IMR-90 (cell line): ENCODE results near the gene BMP7. TPM values are rescaled to one million over a fixed set of nuclear protein-coding genes. Genes with fewer than 3 reads are reported as not detected.

Experiments used
- ATAC-seq: fragments of 200-7000 bp; cut with Tn5 transposase; 2 replicates; pipeline ENCODE4 v1.9.1; 2020; ENCODE audit warnings: low read depth, mild to moderate bottlenecking, moderate library complexity
- BruUV-seq: library from RNA; stranded (reverse); fragments of 400-500 nt; replicated peaks from 2 replicates; lab custom pipeline; 2021; lab: Mats Ljungman, UMichigan
- CTCF ChIA-PET: fragments of 300-600 bp; formaldehyde crosslinking; extraction: SDS; loops from one replicate; lab custom pipeline; 2021; ENCODE audit warnings: antibody characterized with exemption; lab: Yijun Ruan, JAX
- POLR2A ChIA-PET: fragments of 300-600 bp; sonication (Branson Sonifier 250); formaldehyde crosslinking; loops from one replicate; lab custom pipeline; 2022; ENCODE audit warnings: antibody characterized with exemption; ENCODE audit not compliant: unreplicated experiment; lab: Charles Lee
- DNase-seq: peaks from one replicate; pipeline ENCODE4 v3.0.0; 2013
- H2AFZ ChIP-seq: replicated peaks from 2 replicates; pipeline ENCODE3; 2013; ENCODE audit warnings: low read length, mild to moderate bottlenecking; ENCODE audit not compliant: poor library complexity
- H2AK5ac ChIP-seq: 2 replicates; pipeline ENCODE4 v1.6.1; 2013; ENCODE audit warnings: low read depth, low read length, inconsistent platforms
- H2AK9ac ChIP-seq: replicated peaks from 2 replicates; pipeline ENCODE3; 2013; ENCODE audit warnings: mild to moderate bottlenecking, low read depth, low read length, moderate library complexity; ENCODE audit not compliant: poor library complexity
- H2BK120ac ChIP-seq: 2 replicates; pipeline ENCODE4 v1.6.1; 2013; ENCODE audit warnings: low read depth, low read length, inconsistent platforms
- H2BK15ac ChIP-seq: 3 replicates; pipeline ENCODE4 v1.6.1; 2013; ENCODE audit warnings: low read depth, low read length, inconsistent platforms
- H2BK20ac ChIP-seq: 2 replicates; pipeline ENCODE4 v1.6.1; 2013; ENCODE audit warnings: low read depth, mild to moderate bottlenecking, inconsistent platforms, low read length, moderate library complexity
- H2BK5ac ChIP-seq: 2 replicates; pipeline ENCODE4 v1.6.1; 2013; ENCODE audit warnings: mild to moderate bottlenecking, low read depth, low read length, inconsistent platforms; ENCODE audit not compliant: poor library complexity, severe bottlenecking
- H3K14ac ChIP-seq: replicated peaks from 2 replicates; pipeline ENCODE4 v1.6.1; 2013; ENCODE audit warnings: low read depth, low read length, inconsistent platforms
- H3K18ac ChIP-seq: 2 replicates; pipeline ENCODE4 v1.6.1; 2013; ENCODE audit warnings: low read depth, low read length, control low read depth
- H3K23ac ChIP-seq: 2 replicates; pipeline ENCODE4 v1.6.1; 2013; ENCODE audit warnings: low read depth, low read length, inconsistent platforms
- H3K27ac ChIP-seq: 2 replicates; pipeline ENCODE4 v1.5.1; 2013; ENCODE audit warnings: mild to moderate bottlenecking, control low read depth, low read length; ENCODE audit not compliant: insufficient read depth
- H3K27me3 ChIP-seq: 2 replicates; pipeline ENCODE4 v1.6.1; 2013; ENCODE audit warnings: low read length; ENCODE audit not compliant: control insufficient read depth, insufficient read depth
- H3K36me3 ChIP-seq: 2 replicates; pipeline ENCODE4 v1.6.1; 2013; ENCODE audit warnings: low read length, mixed read lengths; ENCODE audit not compliant: control insufficient read depth, insufficient read depth
- H3K4ac ChIP-seq: 2 replicates; pipeline ENCODE4 v1.6.1; 2013; ENCODE audit warnings: low read depth, low read length, inconsistent platforms
- H3K4me1 ChIP-seq: 2 replicates; pipeline ENCODE4 v1.6.1; 2013; ENCODE audit warnings: low read length, mixed read lengths; ENCODE audit not compliant: control insufficient read depth, insufficient read depth
- H3K4me2 ChIP-seq: 2 replicates; pipeline ENCODE4 v1.6.1; 2013; ENCODE audit warnings: low read depth, mild to moderate bottlenecking, control low read depth, low read length, moderate library complexity
- H3K4me3 ChIP-seq: 2 replicates; pipeline ENCODE4 v1.5.1; 2013; ENCODE audit warnings: low read depth, mild to moderate bottlenecking, control low read depth, low read length, moderate library complexity; ENCODE audit not compliant: insufficient read depth
- H3K56ac ChIP-seq: 2 replicates; pipeline ENCODE4 v1.6.1; 2013; ENCODE audit warnings: low read length, inconsistent platforms; ENCODE audit not compliant: insufficient read depth; ENCODE audit errors: extremely low read depth
- H3K79me1 ChIP-seq, 2 experiments: 2 replicates each; pipeline ENCODE4 v1.6.1; 2013; ENCODE audit warnings: low read length in 2 of 2, inconsistent platforms in 1 of 2, low read depth in 1 of 2
- H3K9ac ChIP-seq: 2 replicates; pipeline ENCODE4 v1.6.1; 2013; ENCODE audit warnings: low read depth, low read length, control low read depth
- H3K9me1 ChIP-seq: 2 replicates; pipeline ENCODE4 v1.6.1; 2013; ENCODE audit warnings: low read length, inconsistent platforms; ENCODE audit not compliant: insufficient read depth
- H3K9me3 ChIP-seq: 2 replicates; pipeline ENCODE4 v1.6.1; 2013; ENCODE audit warnings: low read length; ENCODE audit not compliant: control insufficient read depth, insufficient read depth
- H4K20me1 ChIP-seq: 2 replicates; pipeline ENCODE4 v1.6.1; 2013; ENCODE audit warnings: low read length, inconsistent platforms; ENCODE audit not compliant: insufficient read depth
- H4K5ac ChIP-seq: 2 replicates; pipeline ENCODE4 v1.6.1; 2013; ENCODE audit warnings: mild to moderate bottlenecking, low read depth, low read length, control low read depth
- H4K8ac ChIP-seq, 2 experiments: 2 replicates each; pipeline ENCODE4 v1.6.1; 2013; ENCODE audit warnings: low read depth in 2 of 2, low read length in 2 of 2, control low read depth in 1 of 2, inconsistent platforms in 1 of 2
- H4K91ac ChIP-seq: 2 replicates; pipeline ENCODE4 v1.6.1; 2013; ENCODE audit warnings: low read depth, low read length, inconsistent platforms; ENCODE audit not compliant: insufficient read depth
- CEBPB ChIP-seq: IDR thresholded peaks from 2 replicates; pipeline ENCODE4 v1.6.1; 2012; ENCODE audit warnings: low read depth, low read length, improper control_type of control experiment
- FOS ChIP-seq: fragments of 150-350 bp; IDR thresholded peaks from 2 replicates; pipeline ENCODE4 v1.6.1; 2016; ENCODE audit warnings: low read depth, low read length
- WGBS, 2 experiments: methylation state at CpG; one replicate each; pipeline versions ENCODE4 v1.1.5 to v1.1.7; 2013; ENCODE audit warnings: missing lambda C conversion rate in 2 of 2; ENCODE audit not compliant: insufficient read length in 1 of 2; ENCODE audit errors: extremely low coverage in 2 of 2; 5-methylcytosine and 5-hydroxymethylcytosine counted together
- dilution Hi-C: fragments of 300-500 bp; cut with HindIII; formaldehyde crosslinking; loops from one replicate; pipeline ENCODE4 v1.14.3; 2018; ENCODE audit warnings: low sequenced_read_pairs; ENCODE audit not compliant: unreplicated experiment
- in situ Hi-C: fragments of 300-500 bp; cut with MboI; formaldehyde crosslinking; loops from 3 replicates; pipeline ENCODE4 v1.14.3; 2019; ENCODE audit warnings: low sequenced_read_pairs, inconsistent platforms, mixed read lengths
- intact Hi-C: fragments of 100-400 bp; cut with micrococcal nuclease; formaldehyde crosslinking; loops from 2 replicates; pipeline ENCODE4 v1.10.0; 2022
- polyA plus RNA-seq, 3 experiments: library from polyadenylated mRNA; depleted of rRNA; stranded (reverse); fragments of >200 nt; gene quantifications; 2 replicates each; pipeline ENCODE4 v1.2.3, GENCODE V29; 2012; ENCODE audit warnings: low replicate concordance in 1 of 3
- total RNA-seq: library from RNA; depleted of rRNA; stranded (reverse); fragments of >200 nt; gene quantifications from 2 replicates; pipeline ENCODE4 v1.2.3, GENCODE V29; 2012

BMP7 gene
- total and polyA plus RNA-seq, 2 of the 4 experiments (the other 2 are of a cell fraction), result not detected

DNA sequence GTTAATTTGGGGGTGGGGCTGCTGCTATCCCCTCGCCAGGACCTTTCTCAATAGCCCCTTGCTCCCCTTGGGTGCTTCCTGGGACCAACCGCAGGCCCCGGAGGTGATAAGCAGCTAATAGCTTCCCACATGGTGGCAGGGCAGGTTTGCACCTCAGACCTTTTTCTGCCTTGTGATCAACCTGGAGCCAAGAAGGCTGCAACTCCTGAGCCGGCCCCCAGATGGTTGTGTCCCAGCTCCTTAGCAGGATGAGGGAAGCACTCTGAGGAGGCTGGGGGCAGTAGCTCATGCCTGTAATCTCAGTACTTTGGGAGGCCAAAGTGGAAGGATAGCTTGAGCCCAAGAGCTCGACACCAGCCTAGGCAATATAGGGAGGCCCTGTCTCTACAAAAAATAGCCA lies 85.5 kb downstream of the BMP7 start:
- Histone ChIP-seq H3K4me3 (no peak overlapping the region), H2BK120ac (no peak overlapping the region), H3K18ac (no peak overlapping the region), H4K8ac (no peak overlapping the region), H2AK9ac (no peak overlapping the region), H3K4ac (no peak overlapping the region), H3K27me3 (no peaks in the 10 kb centered on the region), H2BK20ac (no peak overlapping the region), H3K4me1 (no peaks in the 10 kb centered on the region), H2BK15ac (no peak overlapping the region), H3K4me2 (no peak overlapping the region), H2BK5ac (no peak overlapping the region), H3K23ac (no peak overlapping the region), H4K91ac (no peak overlapping the region), H3K27ac (no peak overlapping the region), H3K79me1 (no peaks in the 10 kb centered on the region), H3K9ac (no peak overlapping the region), H3K36me3 (no peaks in the 10 kb centered on the region), H4K5ac (no peak overlapping the region), H3K9me3 (peaks cover 27% of the 10 kb centered on the region), H4K20me1 (no peaks in the 10 kb centered on the region), H2AFZ (no peak overlapping the region), H3K14ac (no peak overlapping the region), H3K56ac (no peak overlapping the region), H2AK5ac (no peak overlapping the region), H3K9me1 (no peaks in the 10 kb centered on the region)
- in situ Hi-C loops, result no loop called here
- intact Hi-C loops, result no loop called here
- no CpG with 5 or more reads among the region's 5 CpGs for WGBS, 2 experiments
- BruUV-seq, result no TSS peak
- ATAC-seq (no peak), DNase-seq (no peak)
- TF ChIP-seq FOS (no peak), CEBPB (no peak)
- dilution Hi-C loops, result no loop called here
- ChIA-PET POLR2A (no interaction called here), CTCF (no interaction called here)
